ENCODE data around the gene SMYD5. TPM values are rescaled to one million over a fixed set of nuclear protein-coding genes. Genes with fewer than 3 reads are reported as not detected.

The SMYD5 gene
- total and polyA plus RNA-seq, 9 of the 15 experiments (the other 6 are each of a cell fraction or from before 2014, with no cell fraction given): 11.4 to 56.8 (median 32.0) TPM

GRCh38 chr2:73255907-73256617 lies 42.0 kb downstream of the SMYD5 start:
- ChIA-PET CTCF (ENCODE audit: low intra/inter-chr PET ratio) (no interaction called here), POLR2A (interaction anchor here (0.5 to 2.2 kb wide), 4 partner anchors 11 to 155 kb away, joined by 3 to 15 read pairs (median 6); partner anchors contain the start of gene CCT7)
- H2AFZ ChIP-seq (ENCODE audit: low read depth, low read length): no peak overlapping the region
- no peak overlapping the region for H3K9ac ChIP-seq (ENCODE audit: insufficient read depth in 1 of 2, low read depth in 2 of 2, low read length in 2 of 2)
- H3K27me3 ChIP-seq (ENCODE audit: control insufficient read depth in 2 of 2, insufficient read depth in 2 of 2, low read length in 2 of 2): no peaks in the 10 kb centered on the region
- 46% methylated on average over 5 of the region's 5 CpGs for WGBS (ENCODE audit: insufficient coverage, low coverage, missing lambda C conversion rate)
- FAIRE-seq: no peak
- H3K9me1 ChIP-seq (ENCODE audit: control insufficient read depth, insufficient read depth, low read length): no peaks in the 10 kb centered on the region
- H3K36me3 ChIP-seq (ENCODE audit: control insufficient read depth, insufficient read depth, low read length): peaks cover 37% of the 10 kb centered on the region
- ATAC-seq: no peak
- H3K4me2 ChIP-seq (ENCODE audit: insufficient read depth, low read length): no peak overlapping the region
- H4K20me1 ChIP-seq (replicated peaks; ENCODE audit: control insufficient read depth, insufficient read depth, low read length): peaks cover 6% of the 10 kb centered on the region; the same call in 1 of the 2 replicates
- H3K9me3 ChIP-seq (replicated peaks; ENCODE audit: control insufficient read depth, insufficient read depth, low read depth, low read length): no peaks in the 10 kb centered on the region
- H3K4me1 ChIP-seq (replicated peaks in 1 of 2; ENCODE audit: control insufficient read depth in 2 of 2, insufficient read depth in 2 of 2, low read length in 2 of 2): peaks cover 2 to 22% of the 10 kb centered on the region in 2 experiments; a peak in 3 of 5 replicates
- no peak overlapping the region for H3K27ac ChIP-seq (ENCODE audit: extremely low read depth, low read depth, low read length)
- no peak overlapping the region for H3K4me3 ChIP-seq
- in situ Hi-C loops (cut with MboI): no loop called here
- no TSS peak for BruUV-seq (replicated peaks)
- intact Hi-C loops (cut with micrococcal nuclease): loop anchor here (5.0 to 10.0 kb wide), 2 partner anchors 79 to 271 kb away; no protein-coding TSS in a partner anchor
- DNase-seq (ENCODE audit: extremely low read depth in 1 of 4, low spot score in 3 of 4): no peak
- H3K79me2 ChIP-seq (ENCODE audit: control insufficient read depth, insufficient read depth, low read length): no peaks in the 10 kb centered on the region
- TF ChIP-seq ELK3 (CRISPR knock-in tag; IDR thresholded peaks at IDR 0.05) (no peak), ZC3H4 (CRISPR knock-in tag; IDR thresholded peaks at IDR 0.05; ENCODE audit: borderline replicate concordance) (no peak), ERF (CRISPR knock-in tag; IDR thresholded peaks at IDR 0.05) (no peak), SAFB2 (IDR thresholded peaks at IDR 0.05; ENCODE audit: borderline replicate concordance, low read depth, low read length, severe bottlenecking) (no peak), SRSF7 (optimal IDR thresholded peaks at IDR 0.05; ENCODE audit: low read depth, low read length) (no peak), REST (IDR thresholded peaks at IDR 0.05; ENCODE audit: borderline replicate concordance) (no peak), REST (CRISPR knock-in tag; IDR thresholded peaks at IDR 0.05; ENCODE audit: low read depth) (no peak), HNRNPL (IDR thresholded peaks at IDR 0.05; ENCODE audit: low read depth, low read length) (no peak), DEAF1 (CRISPR knock-in tag; IDR thresholded peaks at IDR 0.05) (no peak), HOXB6 (CRISPR knock-in tag; IDR thresholded peaks at IDR 0.05; ENCODE audit: borderline replicate concordance) (no peak), ZNF699 (CRISPR knock-in tag; IDR thresholded peaks at IDR 0.05; ENCODE audit: insufficient replicate concordance) (no peak)

Measured in K562 (cell line).